ENCODE results near the gene LRPAP1.

DNA sequence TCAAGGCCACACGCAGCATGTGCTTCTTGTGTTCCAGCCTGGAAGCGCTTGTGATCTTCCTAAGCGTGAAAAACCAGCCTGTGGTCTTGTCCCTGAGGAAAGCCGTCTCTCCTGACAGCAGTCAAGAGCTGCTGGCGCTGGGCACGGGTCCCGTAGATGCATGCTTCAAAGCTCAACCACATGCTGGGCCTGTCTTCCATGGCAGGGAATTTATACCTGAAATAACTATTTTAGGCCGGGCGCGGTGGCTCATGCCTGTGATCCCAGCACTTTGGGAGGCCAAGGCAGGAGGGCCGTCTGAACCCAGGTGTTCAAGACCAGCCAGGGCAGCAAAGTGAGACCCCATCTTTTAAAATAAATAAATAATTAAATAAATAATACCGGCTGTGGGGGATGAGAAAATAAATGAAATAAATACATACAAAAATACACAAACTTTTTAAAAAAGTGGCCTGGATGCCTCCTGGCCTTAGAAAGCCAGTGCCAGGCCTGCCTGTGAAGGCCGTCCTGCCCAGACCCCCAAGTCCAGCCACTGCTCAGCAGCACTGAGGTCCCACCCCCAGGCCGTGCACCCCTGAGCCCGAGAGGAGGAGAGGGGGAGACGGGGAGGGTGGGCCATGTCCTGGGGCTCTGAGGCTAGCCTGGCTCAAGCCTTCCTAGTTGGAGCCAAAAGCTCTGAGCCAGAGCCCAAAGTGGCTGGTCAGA is 10.4 kb downstream of the LRPAP1 start:
- no peak for TF ChIP-seq CTCF (conservative IDR thresholded peaks at IDR 0.05; ENCODE audit: low read depth in 2 of 2)
- TF ChIP-seq, protein P1, sequence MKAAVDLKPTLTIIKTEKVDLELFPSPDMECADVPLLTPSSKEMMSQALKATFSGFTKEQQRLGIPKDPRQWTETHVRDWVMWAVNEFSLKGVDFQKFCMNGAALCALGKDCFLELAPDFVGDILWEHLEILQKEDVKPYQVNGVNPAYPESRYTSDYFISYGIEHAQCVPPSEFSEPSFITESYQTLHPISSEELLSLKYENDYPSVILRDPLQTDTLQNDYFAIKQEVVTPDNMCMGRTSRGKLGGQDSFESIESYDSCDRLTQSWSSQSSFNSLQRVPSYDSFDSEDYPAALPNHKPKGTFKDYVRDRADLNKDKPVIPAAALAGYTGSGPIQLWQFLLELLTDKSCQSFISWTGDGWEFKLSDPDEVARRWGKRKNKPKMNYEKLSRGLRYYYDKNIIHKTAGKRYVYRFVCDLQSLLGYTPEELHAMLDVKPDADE (IDR thresholded peaks at IDR 0.05), result no peak
